GM12878 (cell line): ENCODE measurements around the gene ALG5. TPM values are rescaled to one million over a fixed set of nuclear protein-coding genes. Genes with fewer than 3 reads are reported as not detected.

ENCODE experiments used
- ATAC-seq: fragments of 200-7000 bp; cut with Tn5 transposase; 3 replicates; pipeline ENCODE4 v1.9.1; 2020; ENCODE audit warnings: mild to moderate bottlenecking, moderate library complexity
- BruUV-seq: library from RNA; stranded (reverse); fragments of 400-500 nt; replicated peaks from 2 replicates; lab custom pipeline; 2021; lab: Mats Ljungman, UMichigan
- CTCF ChIA-PET: fragments of 300-600 bp; sonication (Branson Sonifier 250); formaldehyde crosslinking; extraction: SDS; loops from one replicate; lab custom pipeline; 2021; ENCODE audit warnings: inconsistent platforms; lab: Yijun Ruan, JAX
- POLR2A ChIA-PET: fragments of 350-600 bp; formaldehyde crosslinking; extraction: SDS; loops from one replicate; lab custom pipeline; 2021; ENCODE audit warnings: inconsistent platforms; lab: Charles Lee
- RAD21 ChIA-PET: fragments of 300-600 bp; sonication (Branson Sonifier 250); formaldehyde crosslinking; loops from one replicate; lab custom pipeline; 2023; ENCODE audit warnings: antibody characterized with exemption; ENCODE audit not compliant: unreplicated experiment; lab: Charles Lee
- SMC1A ChIA-PET: fragments of 300-600 bp; sonication (Branson Sonifier 250); formaldehyde crosslinking; loops from one replicate; lab custom pipeline; 2023; ENCODE audit not compliant: unreplicated experiment, uncharacterized antibody; lab: Charles Lee
- DNase-seq: peaks from one replicate; pipeline ENCODE4 v3.0.0-alpha.2; 2011; ENCODE audit warnings: low read depth, low spot score
- FAIRE-seq: peaks from 3 replicates; lab custom pipeline; 2011; peaks lifted over from hg19 to GRCh38; lab: Jason Lieb, UNC
- H2AFZ ChIP-seq: 2 replicates; pipeline ENCODE4 v1.6.0; 2011; ENCODE audit warnings: low read depth, low read length, control low read depth; ENCODE audit not compliant: control insufficient read depth
- H3K27ac ChIP-seq: 2 replicates; pipeline ENCODE4 v1.5.1; 2011; ENCODE audit warnings: control low read depth; ENCODE audit not compliant: control insufficient read depth, insufficient read depth
- H3K27me3 ChIP-seq, 2 experiments: replicated peaks in 1 of 2; 2 replicates each; pipeline versions ENCODE4 v1.6.0 to v1.6.1; 2011; ENCODE audit warnings: low read length in 1 of 2; ENCODE audit not compliant: control insufficient read depth in 2 of 2, insufficient read depth in 2 of 2
- H3K36me3 ChIP-seq, 2 experiments: 2 replicates each; pipeline ENCODE4 v1.5.1; 2011; ENCODE audit warnings: low read length in 1 of 2; ENCODE audit not compliant: control insufficient read depth in 2 of 2, insufficient read depth in 2 of 2
- H3K4me1 ChIP-seq: 2 replicates; pipeline ENCODE4 v1.6.1; 2011; ENCODE audit warnings: mild to moderate bottlenecking, low read length, moderate library complexity, mixed read lengths; ENCODE audit not compliant: control insufficient read depth, insufficient read depth
- H3K4me2 ChIP-seq: 2 replicates; pipeline ENCODE4 v1.6.0; 2011; ENCODE audit warnings: control low read depth; ENCODE audit not compliant: control insufficient read depth, insufficient read depth
- H3K4me3 ChIP-seq: fragments of 200-600 bp; sonication (generic); 2 replicates; pipeline ENCODE4 v1.5.1; 2016
- H3K79me2 ChIP-seq: 2 replicates; pipeline ENCODE4 v1.6.0; 2011; ENCODE audit warnings: low read length; ENCODE audit not compliant: control insufficient read depth, insufficient read depth
- H3K9ac ChIP-seq: 2 replicates; pipeline ENCODE4 v1.8.0; 2011; ENCODE audit warnings: low read length, control low read depth, mixed read lengths; ENCODE audit not compliant: control insufficient read depth, insufficient read depth
- H3K9me3 ChIP-seq: replicated peaks from 3 replicates; pipeline ENCODE4 v1.5.1; 2011; ENCODE audit warnings: mild to moderate bottlenecking, low read length; ENCODE audit not compliant: control insufficient read depth, insufficient read depth
- H4K20me1 ChIP-seq: 2 replicates; pipeline ENCODE4 v1.6.0; 2011; ENCODE audit not compliant: control insufficient read depth, insufficient read depth
- BRCA1 ChIP-seq: IDR thresholded peaks from 2 replicates; pipeline ENCODE4 v1.6.1; 2011; ENCODE audit warnings: low read depth, low read length, improper control_type of control experiment
- CBFB ChIP-seq: IDR thresholded peaks from 2 replicates; pipeline ENCODE4 v1.6.1; 2016; ENCODE audit warnings: antibody characterized with exemption, low read depth
- CEBPZ ChIP-seq: fragments of 150-350 bp; IDR thresholded peaks from 2 replicates; pipeline ENCODE4 v1.6.1; 2016; ENCODE audit warnings: low read depth, low read length
- CREB1 ChIP-seq: IDR thresholded peaks from 2 replicates; pipeline ENCODE4 v1.6.1; 2012; ENCODE audit warnings: low read depth, mild to moderate bottlenecking, inconsistent platforms
- IKZF2 ChIP-seq, 2 experiments: fragments of 450-650 bp; IDR thresholded peaks; 2 replicates each; pipeline ENCODE4 v1.6.1; 2017; ENCODE audit warnings: mild to moderate bottlenecking in 2 of 2, moderate library complexity in 2 of 2
- MYB ChIP-seq: fragments of 150-350 bp; IDR thresholded peaks from 2 replicates; pipeline ENCODE4 v1.6.1; 2014; ENCODE audit warnings: mild to moderate bottlenecking, low read depth, low read length, borderline replicate concordance
- NFXL1 ChIP-seq: fragments of 450-650 bp; IDR thresholded peaks from 2 replicates; pipeline ENCODE4 v1.6.1; 2017; ENCODE audit warnings: antibody characterized with exemption, mild to moderate bottlenecking, borderline replicate concordance
- NFYB ChIP-seq: IDR thresholded peaks from 2 replicates; pipeline ENCODE4 v1.6.1; 2011; ENCODE audit warnings: low read depth, mild to moderate bottlenecking, low read length, improper control_type of control experiment, moderate library complexity; ENCODE audit not compliant: insufficient read depth
- POLR2AphosphoS2 ChIP-seq: IDR thresholded peaks from 2 replicates; pipeline ENCODE4 v1.6.1; 2011; ENCODE audit warnings: low read depth, mild to moderate bottlenecking, low read length, improper control_type of control experiment, moderate library complexity
- REST ChIP-seq: IDR thresholded peaks from 2 replicates; pipeline ENCODE4 v1.6.1; 2012; ENCODE audit warnings: mild to moderate bottlenecking, low read depth, low read length
- RUNX3 ChIP-seq: IDR thresholded peaks from 2 replicates; pipeline ENCODE4 v1.6.1; 2012; ENCODE audit warnings: low read length, inconsistent platforms
- SIN3A ChIP-seq: IDR thresholded peaks from 2 replicates; pipeline ENCODE4 v1.6.1; 2012; ENCODE audit warnings: low read depth, low read length, improper control_type of control experiment
- TARDBP ChIP-seq: IDR thresholded peaks from 2 replicates; pipeline ENCODE4 v1.6.1; 2016; ENCODE audit warnings: borderline replicate concordance
- TCF7 ChIP-seq: IDR thresholded peaks from 2 replicates; pipeline ENCODE4 v1.6.1; 2014; ENCODE audit warnings: antibody characterized with exemption, borderline replicate concordance
- USF2 ChIP-seq: IDR thresholded peaks from 2 replicates; pipeline ENCODE4 v1.6.1; 2011; ENCODE audit warnings: low read depth, low read length, improper control_type of control experiment, borderline replicate concordance
- WRNIP1 ChIP-seq: IDR thresholded peaks from 2 replicates; pipeline ENCODE4 v1.6.1; 2011; ENCODE audit warnings: low read depth, low read length, improper control_type of control experiment, borderline replicate concordance
- ZNF24 ChIP-seq: fragments of 450-650 bp; IDR thresholded peaks from 2 replicates; pipeline ENCODE4 v1.6.1; 2017; ENCODE audit warnings: antibody characterized with exemption, mild to moderate bottlenecking
- ZSCAN29 ChIP-seq: fragments of 450-650 bp; IDR thresholded peaks from 2 replicates; pipeline ENCODE4 v1.6.1; 2017; ENCODE audit warnings: mild to moderate bottlenecking, moderate library complexity
- WGBS: methylation state at CpG from one replicate; pipeline ENCODE4 v1.1.6; 2016; ENCODE audit warnings: low lambda C conversion rate; ENCODE audit not compliant: insufficient replicate concordance, insufficient coverage; ENCODE audit errors: missing lambda C conversion rate; 5-methylcytosine and 5-hydroxymethylcytosine counted together
- in situ Hi-C: fragments of 300-500 bp; cut with MboI; formaldehyde crosslinking; loops from 9 replicates; pipeline ENCODE4 v1.14.3; 2018; ENCODE audit warnings: mixed read lengths
- intact Hi-C: fragments of 100-400 bp; cut with micrococcal nuclease; formaldehyde crosslinking; loops from one replicate; pipeline ENCODE4 v1.14.2; 2022; ENCODE audit not compliant: unreplicated experiment
- polyA plus RNA-seq, 11 experiments: library from polyadenylated mRNA; depleted of rRNA in 4 of 11; unstranded in 6 of 11; stranded (reverse) in 5 of 11; fragments of >200 nt; fragmentation: Nextera tagmentation in 4 of 11; fragmentation: Illumina TruSeq in 1 of 11; extraction: Ambion mirVana in 4 of 11; extraction: Trizol in 1 of 11; gene quantifications; 1 replicate in 1 of 11; 2 replicates in 10 of 11; pipeline versions ENCODE4 v1.2.1 to v1.2.3, GENCODE V29; 2011 to 2016; ENCODE audit warnings: inconsistent platforms in 2 of 11, missing spikeins in 2 of 11, low read depth in 1 of 11
- total RNA-seq, 4 experiments: library from RNA; depleted of rRNA in 3 of 4; stranded (reverse); fragments of >200 nt in 3 of 4; fragmentation: Illumina TruSeq in 1 of 4; extraction: Trizol in 1 of 4; gene quantifications; 2 replicates each; pipeline versions ENCODE4 v1.2.1 to v1.2.3, GENCODE V29; 2013 to 2021

ALG5 gene
- total and polyA plus RNA-seq, 10 of the 15 experiments (the other 5 are each of a cell fraction or from before 2014, with no cell fraction given): 23.9 to 82.2 (median 42.5) TPM

DNA sequence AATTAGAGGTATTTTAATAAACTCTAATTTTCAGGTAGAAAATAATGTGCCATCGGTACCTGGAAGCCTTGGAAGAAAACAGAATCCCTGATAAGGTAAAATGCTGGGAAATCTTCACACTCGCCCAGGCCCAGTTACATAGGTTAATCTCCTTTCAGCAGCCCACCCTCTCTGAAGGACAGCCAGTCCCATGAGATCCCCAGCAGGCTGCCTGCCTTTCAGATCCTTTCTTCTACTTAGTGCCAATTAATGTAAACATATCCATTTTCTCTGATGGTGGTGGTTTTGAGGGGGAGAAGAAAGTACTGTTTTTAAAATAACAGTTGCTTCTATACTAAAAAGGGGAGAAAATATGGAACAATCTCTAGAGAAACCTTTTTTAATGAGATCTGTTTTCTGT is 91.3 kb downstream of the ALG5 start:
- Histone ChIP-seq H3K27me3 (peaks cover 0 to 2% of the 10 kb centered on the region in 2 experiments; a peak in 2 of 4 replicates), H3K4me1 (no peaks in the 10 kb centered on the region), H3K9me3 (no peaks in the 10 kb centered on the region; the same call in 2 of the 3 replicates), H3K9ac (no peak overlapping the region), H3K27ac (no peak overlapping the region), H3K4me2 (no peak overlapping the region), H4K20me1 (no peaks in the 10 kb centered on the region), H3K4me3 (no peak overlapping the region), H3K36me3 (no peaks in the 10 kb centered on the region), H3K79me2 (no peaks in the 10 kb centered on the region), H2AFZ (no peak overlapping the region)
- no peak for ATAC-seq
- no peak for FAIRE-seq
- no TSS peak for BruUV-seq
- SMC1A ChIA-PET: no interaction called here
- in situ Hi-C loops: no loop called here
- no peak for DNase-seq
- POLR2A ChIA-PET: no interaction called here
- RAD21 ChIA-PET: no interaction called here
- 19% methylated on average over 2 of the region's 2 CpGs for WGBS
- intact Hi-C loops: no loop called here
- CTCF ChIA-PET: no interaction called here
- no peak for TF ChIP-seq POLR2AphosphoS2
- TF ChIP-seq ZNF24: no peak
- TF ChIP-seq CBFB: no peak
- no peak for TF ChIP-seq SIN3A
- no peak for TF ChIP-seq RUNX3
- no peak for TF ChIP-seq CREB1
- TF ChIP-seq TARDBP: no peak
- TF ChIP-seq MYB: no peak
- no peak for TF ChIP-seq IKZF2 (IDR thresholded peaks at IDR 0.05)
- TF ChIP-seq REST: no peak
- TF ChIP-seq ZSCAN29: no peak
- no peak for TF ChIP-seq CEBPZ
- no peak for TF ChIP-seq USF2
- no peak for TF ChIP-seq BRCA1
- TF ChIP-seq TCF7: no peak
- no peak for TF ChIP-seq NFXL1
- no peak for TF ChIP-seq WRNIP1
- no peak for TF ChIP-seq NFYB
